NCI-H1092 treated with DMSO at 0.1 percent for 48 hours (cell line): ENCODE measurements around the gene CDK17.
A peak's percentile ranks its signal among the peaks of the same experiment; 100 is the strongest.
"Not testable (repeated sequence)": the region's sequence is repeated elsewhere in the genome, so short reads cannot be mapped to it uniquely, and the experiment has no call there.

Source experiments
- DNase-seq: peaks from one replicate; lab custom pipeline; 2025; lab: John Stamatoyannopoulos, UW

Gene CDK17

GRCh38 chr12:96399919-96400630 is at the start of gene CDK17:
Gene CDK17 (minus strand): TSS chr12:96400439. CDS start chr12:96334836, 65,603 bp downstream.
- peak; percentile 73 for DNase-seq

- DNase-seq, result no peak
These were observed 48.1 kb upstream of the CDK17 start for GRCh38 chr12:96448300-96448699.

GRCh38 chr12:96447256-96447655 is 47.0 kb upstream of the CDK17 start:
- DNase-seq, result no peak

GRCh38 chr12:96445691-96446583 is 45.7 kb upstream of the CDK17 start:
- no peak for DNase-seq

- no peak for DNase-seq
These were observed 44.2 kb upstream of the CDK17 start for GRCh38 chr12:96444399-96444798.

- DNase-seq, result no peak
These were observed 42.7 kb upstream of the CDK17 start for GRCh38 chr12:96442906-96443305.

- no peak for DNase-seq
These were observed 41.6 kb upstream of the CDK17 start for GRCh38 chr12:96441816-96442215.

- DNase-seq, result no peak
These were observed 38.1 kb upstream of the CDK17 start for GRCh38 chr12:96438330-96438729.

GRCh38 chr12:96437171-96437445 is 36.9 kb upstream of the CDK17 start:
- DNase-seq, result no peak

- DNase-seq, result no peak
These were observed 36.3 kb upstream of the CDK17 start for GRCh38 chr12:96436366-96437170.

- DNase-seq, result no peak
These were observed 33.9 kb upstream of the CDK17 start for GRCh38 chr12:96434107-96434506.

- DNase-seq, result not testable (repeated sequence)
These were observed 32.5 kb upstream of the CDK17 start for GRCh38 chr12:96432496-96433321.

GRCh38 chr12:96431067-96431466 is 30.8 kb upstream of the CDK17 start:
- no peak for DNase-seq

GRCh38 chr12:96427269-96427729 is 27.1 kb upstream of the CDK17 start:
- DNase-seq, result no peak

GRCh38 chr12:96425951-96426350 is 25.7 kb upstream of the CDK17 start:
- no peak for DNase-seq

GRCh38 chr12:96425321-96425720 is 25.1 kb upstream of the CDK17 start:
- no peak for DNase-seq

GRCh38 chr12:96424601-96425000 is 24.4 kb upstream of the CDK17 start:
- no peak for DNase-seq

- DNase-seq, result no peak
These were observed 22.0 kb upstream of the CDK17 start for GRCh38 chr12:96422192-96422591.

- no peak for DNase-seq
These were observed 20.8 kb upstream of the CDK17 start for GRCh38 chr12:96421014-96421413.

GRCh38 chr12:96420277-96420835 is 20.1 kb upstream of the CDK17 start:
- DNase-seq, result no peak

- no peak for DNase-seq
These were observed 19.5 kb upstream of the CDK17 start for GRCh38 chr12:96419576-96420276.
